Diencephalon (tissue), 1 donor: ENCODE data around the gene RPAP2. TPM values are rescaled to one million over a fixed set of nuclear protein-coding genes. Genes with fewer than 3 reads are reported as not detected.

ENCODE experiments used
- small RNA-seq: library from RNA; depleted of rRNA; stranded (forward); fragments of <200 nt; gene quantifications from one replicate; pipeline ENCODE3, GENCODE V24; 2014
- total RNA-seq: library from RNA; depleted of rRNA; stranded (reverse); fragments of >200 nt; gene quantifications from one replicate; pipeline ENCODE4 v1.2.3, GENCODE V29; 2014

The RPAP2 gene
- 24.0 TPM for total RNA-seq

DNA sequence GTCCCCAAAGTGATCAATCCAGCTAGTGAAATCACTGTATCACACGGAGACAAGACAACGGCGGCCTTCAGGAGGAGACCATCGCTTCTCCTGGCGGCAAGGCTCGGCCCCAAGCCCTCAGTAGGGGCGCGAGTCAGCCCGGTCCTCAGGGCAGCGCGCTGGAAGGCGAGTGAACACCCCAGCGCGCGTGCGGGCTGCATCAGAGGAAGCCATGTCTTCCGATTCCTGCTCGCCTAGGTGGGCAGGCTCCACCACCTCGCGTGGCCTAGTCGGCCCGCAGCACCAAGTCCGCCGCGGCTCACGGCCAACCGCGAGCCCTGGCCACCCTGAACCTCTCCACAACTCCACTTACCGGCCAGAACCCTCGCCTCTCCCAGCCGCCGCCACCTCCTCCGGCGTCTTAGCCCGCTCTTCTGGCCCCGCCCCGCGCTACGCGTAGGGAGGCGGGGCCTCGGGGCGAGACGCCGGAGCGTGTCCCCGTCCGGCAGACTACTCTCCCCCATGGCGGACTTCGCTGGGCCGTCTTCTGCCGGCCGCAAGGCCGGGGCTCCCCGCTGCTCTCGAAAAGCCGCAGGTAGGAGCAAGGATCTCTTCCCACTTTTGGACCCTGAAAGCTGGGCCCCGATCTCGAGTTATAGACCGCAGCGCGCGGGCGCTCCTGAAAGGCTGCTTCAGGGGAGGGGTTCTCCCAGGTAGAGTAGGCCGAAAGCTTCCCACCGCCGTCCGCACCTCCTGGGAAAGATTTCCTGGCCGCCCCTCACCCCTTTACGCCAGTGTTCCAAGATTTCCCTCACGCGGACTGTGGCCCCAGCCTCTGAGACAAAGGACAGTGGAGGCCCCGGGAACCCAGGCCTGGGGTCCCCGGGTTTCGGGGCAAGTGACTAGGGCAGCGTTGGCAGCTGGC, at the start of gene RPAP2, which contains the start of gene GLMN:
TSS of gene RPAP2 (plus strand) at position 487 of the 904 bp plus-strand sequence. CDS start at position 502, 15 bp downstream.
TSS of gene GLMN (minus strand) at position 415 of the 904 bp plus-strand sequence. CDS start 988 bp downstream, outside the sequence.

Small RNA genes lying within 50 kb of the gene (small RNA-seq; reads per million reads assigned to genes)
- gene RN7SL824P: not detected

Other genes with a start within 250 kb of the RPAP2 start
- gene SETSIP, start 223.6 kb upstream of the RPAP2 start, total RNA-seq: not detected
- 93.0 TPM for gene BTBD8, start 218.7 kb upstream of the RPAP2 start, total RNA-seq
- gene C1orf146, start 81.1 kb upstream of the RPAP2 start, total RNA-seq: not detected
- 30.2 TPM for gene GLMN, start 72 bp upstream of the RPAP2 start, total RNA-seq
- not detected for gene GFI1, start 187.9 kb downstream of the RPAP2 start, total RNA-seq